Gastroesophageal sphincter (tissue), 4 donors: ENCODE data around the gene RMND1. TPM values are rescaled to one million over a fixed set of nuclear protein-coding genes. Genes with fewer than 3 reads are reported as not detected.

Source experiments
- ATAC-seq: fragments of 150-250 bp; one replicate; pipeline ENCODE4 v1.9.1; 2016; ENCODE audit warnings: mild to moderate bottlenecking, moderate library complexity
- H3K27ac ChIP-seq, 4 donors: fragments of 200-600 bp; sonication (generic) in 3 of 4; 1 replicate in 3 of 4; 2 replicates in 1 of 4; pipeline ENCODE4 v1.5.1; 2016 to 2019
- H3K27me3 ChIP-seq: fragments of 200-600 bp; sonication (generic); one replicate; pipeline ENCODE4 v1.5.1; 2019
- H3K36me3 ChIP-seq, 2 donors: fragments of 200-600 bp; sonication (generic); one replicate each; pipeline ENCODE4 v1.5.1; 2019; ENCODE audit warnings: control low read depth in 1 of 2
- H3K4me1 ChIP-seq, 3 donors: fragments of 200-600 bp; sonication (generic); 1 replicate in 2 of 3; 2 replicates in 1 of 3; pipeline ENCODE4 v1.5.1; 2016 to 2019; ENCODE audit warnings: control low read depth in 2 of 3
- H3K4me3 ChIP-seq, 2 donors: fragments of 200-600 bp; sonication (generic); one replicate each; pipeline ENCODE4 v1.5.1; 2019; ENCODE audit warnings: mild to moderate bottlenecking in 1 of 2, moderate library complexity in 1 of 2
- H3K9me3 ChIP-seq, 3 donors: fragments of 200-600 bp; sonication (generic); one replicate each; pipeline ENCODE4 v1.5.1; 2017 to 2019; ENCODE audit warnings: control low read depth in 2 of 3
- CTCF ChIP-seq, 4 experiments: fragments of 200-600 bp in 2 of 4; fragments of 450-650 bp in 2 of 4; sonication (generic) in 1 of 4; IDR thresholded peaks; one replicate each; pipeline ENCODE4 v1.5.1; 2017 to 2019; ENCODE audit warnings: antibody characterized with exemption in 4 of 4, mild to moderate bottlenecking in 2 of 4, moderate library complexity in 2 of 4
- EP300 ChIP-seq: sonication (generic); formaldehyde crosslinking; IDR thresholded peaks from one replicate; pipeline ENCODE4 v1.6.1; 2017; ENCODE audit warnings: antibody characterized with exemption, mild to moderate bottlenecking
- POLR2A ChIP-seq, 2 donors: fragments of 450-650 bp; IDR thresholded peaks; one replicate each; pipeline ENCODE4 v1.6.1; 2017; ENCODE audit warnings: antibody characterized with exemption in 2 of 2, mild to moderate bottlenecking in 2 of 2, moderate library complexity in 1 of 2
- POLR2AphosphoS5 ChIP-seq: sonication (generic); formaldehyde crosslinking; IDR thresholded peaks from one replicate; pipeline ENCODE4 v1.6.1; 2017; ENCODE audit warnings: antibody characterized with exemption
- WGBS, 2 donors: methylation state at CpG; one replicate each; pipeline ENCODE4 v1.1.5; 2018; ENCODE audit warnings: low coverage in 1 of 2; 5-methylcytosine and 5-hydroxymethylcytosine counted together
- total RNA-seq, 4 donors: library from RNA; depleted of rRNA; stranded (reverse); fragments of >200 nt; gene quantifications; one replicate each; pipeline ENCODE4 v1.1.0, GENCODE V29; 2016

The RMND1 gene
- total RNA-seq, 4 donors from 2014 or later: 13.2 to 17.8 (median 14.1) TPM

- peaks cover 0 to 93% of the 10 kb centered on the region in 2 donors for H3K36me3 ChIP-seq
- WGBS, 2 donors: 78% methylated on average over 1 of the region's 1 CpG; no CpG with 5 or more reads in 1 of the 2 donors
- ATAC-seq: no peak
- H3K27me3 ChIP-seq: no peaks in the 10 kb centered on the region
- H3K27ac ChIP-seq: no peak overlapping the region
- H3K9me3 ChIP-seq: no peaks in the 10 kb centered on the region
- TF ChIP-seq POLR2AphosphoS5: no peak
- TF ChIP-seq CTCF (IDR thresholded peaks at IDR 0.05): no peak
- TF ChIP-seq EP300: no peak
- TF ChIP-seq POLR2A (IDR thresholded peaks at IDR 0.05): no peak
- H3K4me1 ChIP-seq: no peaks in the 10 kb centered on the region
- H3K4me3 ChIP-seq: no peak overlapping the region
These were observed 34.4 kb downstream of the RMND1 start for GRCh38 chr6:151417477-151417876.

GRCh38 chr6:151414641-151415260 is 37.2 kb downstream of the RMND1 start:
- WGBS, 2 donors: 93 to 100% methylated on average over 1 to 3 of the region's 3 CpGs
- H3K4me3 ChIP-seq: no peak overlapping the region
- no peak overlapping the region for H3K27ac ChIP-seq
- no peaks in the 10 kb centered on the region for H3K27me3 ChIP-seq
- peaks cover 0 to 89% of the 10 kb centered on the region in 2 donors for H3K36me3 ChIP-seq
- no peaks in the 10 kb centered on the region for H3K9me3 ChIP-seq
- H3K4me1 ChIP-seq: no peaks in the 10 kb centered on the region
- TF ChIP-seq CTCF (IDR thresholded peaks at IDR 0.05) (no peak), POLR2A (IDR thresholded peaks at IDR 0.05) (no peak), EP300 (no peak), POLR2AphosphoS5 (no peak)
- no peak for ATAC-seq

GRCh38 chr6:151413372-151414145 is 38.4 kb downstream of the RMND1 start:
- Histone ChIP-seq H3K4me1 (no peaks in the 10 kb centered on the region), H3K9me3 (no peaks in the 10 kb centered on the region), H3K27ac (no peak overlapping the region), H3K36me3 (peaks cover 0 to 82% of the 10 kb centered on the region in 2 donors), H3K4me3 (no peak overlapping the region), H3K27me3 (no peaks in the 10 kb centered on the region)
- no peak for ATAC-seq
- no peak for TF ChIP-seq CTCF (IDR thresholded peaks at IDR 0.05)
- TF ChIP-seq POLR2A (IDR thresholded peaks at IDR 0.05): no peak
- no peak for TF ChIP-seq EP300
- no peak for TF ChIP-seq POLR2AphosphoS5
- 81 to 83% methylated on average over 3 to 4 of the region's 8 CpGs for WGBS, 2 donors

- Histone ChIP-seq H3K9me3 (no peaks in the 10 kb centered on the region), H3K27ac (no peak overlapping the region), H3K4me3 (no peak overlapping the region), H3K27me3 (no peaks in the 10 kb centered on the region), H3K4me1 (no peaks in the 10 kb centered on the region), H3K36me3 (peaks cover 0 to 83% of the 10 kb centered on the region in 2 donors)
- no peak for TF ChIP-seq POLR2A (IDR thresholded peaks at IDR 0.05)
- TF ChIP-seq CTCF (IDR thresholded peaks at IDR 0.05): no peak
- no peak for TF ChIP-seq POLR2AphosphoS5
- TF ChIP-seq EP300: no peak
- 94 to 96% methylated on average over 3 of the region's 3 CpGs for WGBS, 2 donors
- no peak for ATAC-seq
These were observed 39.0 kb downstream of the RMND1 start for GRCh38 chr6:151412909-151413308.

GRCh38 chr6:151409679-151410078 is 42.2 kb downstream of the RMND1 start:
- ATAC-seq: no peak
- no peak overlapping the region for H3K4me3 ChIP-seq
- no peak overlapping the region for H3K27ac ChIP-seq
- H3K4me1 ChIP-seq: peaks cover 0 to 7% (median 0%) of the 10 kb centered on the region in 3 donors
- TF ChIP-seq CTCF (IDR thresholded peaks at IDR 0.05): no peak
- TF ChIP-seq POLR2AphosphoS5: no peak
- no peak for TF ChIP-seq EP300
- TF ChIP-seq POLR2A (IDR thresholded peaks at IDR 0.05): no peak
- H3K9me3 ChIP-seq: no peaks in the 10 kb centered on the region
- no peaks in the 10 kb centered on the region for H3K27me3 ChIP-seq
- peaks cover 0 to 64% of the 10 kb centered on the region in 2 donors for H3K36me3 ChIP-seq
- WGBS, 2 donors: 97 to 100% methylated on average over 3 to 6 of the region's 7 CpGs
